K562 (cell line): ENCODE measurements around the gene EPC2. TPM values are rescaled to one million over a fixed set of nuclear protein-coding genes. Genes with fewer than 3 reads are reported as not detected.

ENCODE experiments used
- ARNT ChIP-seq, 2 experiments: fragments of 450-650 bp; IDR thresholded peaks; 2 replicates each; pipeline ENCODE4 v1.6.1; 2016; ENCODE audit warnings: mild to moderate bottlenecking in 1 of 2
- ATF3 ChIP-seq, 2 experiments: fragments of 450-650 bp in 1 of 2; sonication (generic) in 1 of 2; formaldehyde crosslinking in 1 of 2; IDR thresholded peaks in 1 of 2; conservative IDR thresholded peaks in 1 of 2; 2 replicates each; pipeline versions ENCODE4 v1.6.1 to v1.8.1; 2016 to 2023; ENCODE audit warnings: mild to moderate bottlenecking in 2 of 2, moderate library complexity in 2 of 2, inconsistent platforms in 1 of 2, missing genetic modification reagents in 1 of 2
- CBFB ChIP-seq: sonication (generic); formaldehyde crosslinking; IDR thresholded peaks from 2 replicates; pipeline ENCODE4 v1.4.0; 2020; ENCODE audit warnings: mild to moderate bottlenecking, missing genetic modification reagents
- EHMT2 ChIP-seq: fragments of 450-650 bp; IDR thresholded peaks from 2 replicates; pipeline ENCODE4 v1.6.1; 2018; ENCODE audit warnings: antibody characterized with exemption
- EP300 ChIP-seq: IDR thresholded peaks from 2 replicates; pipeline ENCODE4 v1.6.1; 2012; ENCODE audit warnings: low read length, improper control_type of control experiment
- KHSRP ChIP-seq: fragments of 450-650 bp; IDR thresholded peaks from 2 replicates; pipeline ENCODE4 v1.6.1; 2017
- MCM2 ChIP-seq: fragments of 450-650 bp; IDR thresholded peaks from 2 replicates; pipeline ENCODE4 v1.6.1; 2017; ENCODE audit warnings: low read depth, mild to moderate bottlenecking
- MLLT1 ChIP-seq, 2 experiments: fragments of 450-650 bp; IDR thresholded peaks; 2 replicates each; pipeline ENCODE4 v1.6.1; 2016
- MTA2 ChIP-seq: fragments of 450-650 bp; IDR thresholded peaks from 2 replicates; pipeline ENCODE4 v1.6.1; 2016; ENCODE audit warnings: low read depth
- NFIC ChIP-seq: fragments of 450-650 bp; IDR thresholded peaks from 2 replicates; pipeline ENCODE4 v1.6.1; 2017; ENCODE audit warnings: mild to moderate bottlenecking, inconsistent platforms
- POLR2B ChIP-seq: fragments of 450-650 bp; IDR thresholded peaks from 2 replicates; pipeline ENCODE4 v1.6.1; 2018; ENCODE audit warnings: low read depth; ENCODE audit not compliant: partially characterized antibody
- RBBP5 ChIP-seq: fragments of 200-600 bp; sonication (generic); IDR thresholded peaks from 2 replicates; pipeline ENCODE4 v1.6.1; 2012; ENCODE audit warnings: borderline replicate concordance, mild to moderate bottlenecking, low read length, control low read depth, inconsistent platforms; ENCODE audit not compliant: insufficient read depth, poor library complexity, severe bottlenecking
- XRCC3 ChIP-seq: fragments of 450-650 bp; IDR thresholded peaks from 2 replicates; pipeline ENCODE4 v1.6.1; 2017; ENCODE audit warnings: mild to moderate bottlenecking, moderate library complexity
- ZNF133 ChIP-seq: fragments of 250-450 bp; sonication (Bioruptor Pico); IDR thresholded peaks from 2 replicates; pipeline ENCODE4 v1.4.0; 2020; ENCODE audit warnings: mild to moderate bottlenecking
- ZNF444 ChIP-seq: fragments of 250-450 bp; sonication (Bioruptor Pico); IDR thresholded peaks from 2 replicates; pipeline ENCODE4 v1.4.0; 2020; ENCODE audit warnings: mild to moderate bottlenecking, moderate library complexity
- polyA plus RNA-seq, 8 experiments: library from polyadenylated mRNA; depleted of rRNA in 4 of 8; stranded (reverse) in 5 of 8; unstranded in 3 of 8; fragments of >200 nt; fragmentation: Nextera tagmentation in 2 of 8; fragmentation: Illumina TruSeq in 1 of 8; extraction: Ambion mirVana in 2 of 8; extraction: Trizol in 1 of 8; gene quantifications; 2 replicates each; pipeline versions ENCODE4 v1.2.1 to v1.2.3, GENCODE V29; 2011 to 2014; ENCODE audit warnings: inconsistent platforms in 1 of 8, missing spikeins in 1 of 8
- total RNA-seq, 7 experiments: library from RNA; depleted of rRNA in 6 of 7; stranded (reverse); fragments of >200 nt in 6 of 7; fragmentation: Illumina TruSeq in 2 of 7; extraction: Trizol in 2 of 7; gene quantifications; 2 replicates each; pipeline versions ENCODE4 v1.2.1 to v1.2.3, GENCODE V29; 2011 to 2021; ENCODE audit warnings: low replicate concordance in 1 of 7
- TF ChIP-seq, protein P1 (sequence below): fragments of 450-650 bp; IDR thresholded peaks from 2 replicates; pipeline ENCODE4 v1.6.1; 2018; ENCODE audit not compliant: partially characterized antibody
- TF ChIP-seq, protein P2 (sequence below), 2 experiments: fragments of 450-650 bp in 1 of 2; IDR thresholded peaks; 2 replicates each; pipeline ENCODE4 v1.6.1; 2011 to 2017; ENCODE audit warnings: low read depth in 2 of 2, antibody characterized with exemption in 1 of 2, borderline replicate concordance in 1 of 2, low read length in 1 of 2, mild to moderate bottlenecking in 1 of 2, mixed read lengths in 1 of 2; ENCODE audit not compliant: control insufficient read depth in 1 of 2
- TF ChIP-seq, protein P3 (sequence below): fragments of 450-650 bp; formaldehyde crosslinking; IDR thresholded peaks from 2 replicates; pipeline ENCODE4 v1.4.0; 2022; ENCODE audit warnings: mild to moderate bottlenecking, moderate library complexity

Gene EPC2
- total and polyA plus RNA-seq, 9 of the 15 experiments (the other 6 are each of a cell fraction or from before 2014, with no cell fraction given): 7.0 to 35.8 (median 29.1) TPM

DNA sequence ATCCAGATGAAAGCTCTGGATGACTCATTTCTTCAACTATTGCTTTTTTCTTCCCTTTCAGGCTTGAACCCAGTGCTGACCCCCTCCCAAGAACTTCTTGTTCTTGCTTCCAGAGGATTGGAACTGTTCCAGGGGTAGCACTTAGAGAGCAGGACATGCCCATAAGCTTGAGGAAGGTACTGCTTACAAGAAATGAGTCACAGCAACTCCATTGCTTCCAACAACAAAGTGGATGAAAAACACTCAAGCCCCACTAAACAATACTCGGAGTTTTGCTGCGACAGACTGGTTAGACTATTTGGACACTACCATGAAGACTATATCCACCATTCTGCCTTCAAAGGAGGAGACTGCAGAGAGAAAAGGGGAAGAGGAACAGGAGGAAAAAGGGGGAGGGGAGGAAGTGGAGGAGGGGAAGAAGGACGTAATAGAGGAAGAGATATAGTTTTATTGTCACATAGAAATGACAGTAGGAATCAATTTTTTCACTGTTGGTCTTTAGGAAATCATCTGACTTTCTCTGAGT is 1.6 kb upstream of the EPC2 start (continued):
- TF ChIP-seq ATF3 (IDR thresholded peaks at IDR 0.05) (peak; percentile 77), ATF3 (CRISPR knock-in tag; conservative IDR thresholded peaks at IDR 0.05) (peak; percentile 56; the same call in 1 of the 2 replicates), MCM2 (no peak), ZNF444 (CRISPR knock-in tag) (peak; percentile 65; the same call in 1 of the 2 replicates), CBFB (CRISPR knock-in tag) (no peak), NFIC (peak; percentile 83), ZNF133 (CRISPR knock-in tag) (no peak), EHMT2 (peak; percentile 84), EP300 (0 out of 2 replicates have a peak, but pooled peaks have one; percentile 11), XRCC3 (no peak), POLR2B (no peak), KHSRP (no peak), RBBP5 (peak; percentile 41), MLLT1 (IDR thresholded peaks at IDR 0.05) (peak; percentile 24 to 57; a peak in 2 of 4 replicates), ARNT (IDR thresholded peaks at IDR 0.05) (peak in 1 of 2 experiments; percentile 29; a peak in 2 of 4 replicates), MTA2 (0 out of 2 replicates have a peak, but pooled peaks have one; percentile 43)
- TF ChIP-seq, protein P1, sequence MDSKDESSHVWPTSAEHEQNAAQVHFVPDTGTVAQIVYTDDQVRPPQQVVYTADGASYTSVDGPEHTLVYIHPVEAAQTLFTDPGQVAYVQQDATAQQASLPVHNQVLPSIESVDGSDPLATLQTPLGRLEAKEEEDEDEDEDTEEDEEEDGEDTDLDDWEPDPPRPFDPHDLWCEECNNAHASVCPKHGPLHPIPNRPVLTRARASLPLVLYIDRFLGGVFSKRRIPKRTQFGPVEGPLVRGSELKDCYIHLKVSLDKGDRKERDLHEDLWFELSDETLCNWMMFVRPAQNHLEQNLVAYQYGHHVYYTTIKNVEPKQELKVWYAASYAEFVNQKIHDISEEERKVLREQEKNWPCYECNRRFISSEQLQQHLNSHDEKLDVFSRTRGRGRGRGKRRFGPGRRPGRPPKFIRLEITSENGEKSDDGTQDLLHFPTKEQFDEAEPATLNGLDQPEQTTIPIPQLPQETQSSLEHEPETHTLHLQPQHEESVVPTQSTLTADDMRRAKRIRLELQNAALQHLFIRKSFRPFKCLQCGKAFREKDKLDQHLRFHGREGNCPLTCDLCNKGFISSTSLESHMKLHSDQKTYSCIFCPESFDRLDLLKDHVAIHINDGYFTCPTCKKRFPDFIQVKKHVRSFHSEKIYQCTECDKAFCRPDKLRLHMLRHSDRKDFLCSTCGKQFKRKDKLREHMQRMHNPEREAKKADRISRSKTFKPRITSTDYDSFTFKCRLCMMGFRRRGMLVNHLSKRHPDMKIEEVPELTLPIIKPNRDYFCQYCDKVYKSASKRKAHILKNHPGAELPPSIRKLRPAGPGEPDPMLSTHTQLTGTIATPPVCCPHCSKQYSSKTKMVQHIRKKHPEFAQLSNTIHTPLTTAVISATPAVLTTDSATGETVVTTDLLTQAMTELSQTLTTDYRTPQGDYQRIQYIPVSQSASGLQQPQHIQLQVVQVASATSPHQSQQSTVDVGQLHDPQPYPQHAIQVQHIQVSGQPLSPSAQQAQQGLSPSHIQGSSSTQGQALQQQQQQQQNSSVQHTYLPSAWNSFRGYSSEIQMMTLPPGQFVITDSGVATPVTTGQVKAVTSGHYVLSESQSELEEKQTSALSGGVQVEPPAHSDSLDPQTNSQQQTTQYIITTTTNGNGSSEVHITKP: peak; percentile 20
- TF ChIP-seq, protein P2, sequence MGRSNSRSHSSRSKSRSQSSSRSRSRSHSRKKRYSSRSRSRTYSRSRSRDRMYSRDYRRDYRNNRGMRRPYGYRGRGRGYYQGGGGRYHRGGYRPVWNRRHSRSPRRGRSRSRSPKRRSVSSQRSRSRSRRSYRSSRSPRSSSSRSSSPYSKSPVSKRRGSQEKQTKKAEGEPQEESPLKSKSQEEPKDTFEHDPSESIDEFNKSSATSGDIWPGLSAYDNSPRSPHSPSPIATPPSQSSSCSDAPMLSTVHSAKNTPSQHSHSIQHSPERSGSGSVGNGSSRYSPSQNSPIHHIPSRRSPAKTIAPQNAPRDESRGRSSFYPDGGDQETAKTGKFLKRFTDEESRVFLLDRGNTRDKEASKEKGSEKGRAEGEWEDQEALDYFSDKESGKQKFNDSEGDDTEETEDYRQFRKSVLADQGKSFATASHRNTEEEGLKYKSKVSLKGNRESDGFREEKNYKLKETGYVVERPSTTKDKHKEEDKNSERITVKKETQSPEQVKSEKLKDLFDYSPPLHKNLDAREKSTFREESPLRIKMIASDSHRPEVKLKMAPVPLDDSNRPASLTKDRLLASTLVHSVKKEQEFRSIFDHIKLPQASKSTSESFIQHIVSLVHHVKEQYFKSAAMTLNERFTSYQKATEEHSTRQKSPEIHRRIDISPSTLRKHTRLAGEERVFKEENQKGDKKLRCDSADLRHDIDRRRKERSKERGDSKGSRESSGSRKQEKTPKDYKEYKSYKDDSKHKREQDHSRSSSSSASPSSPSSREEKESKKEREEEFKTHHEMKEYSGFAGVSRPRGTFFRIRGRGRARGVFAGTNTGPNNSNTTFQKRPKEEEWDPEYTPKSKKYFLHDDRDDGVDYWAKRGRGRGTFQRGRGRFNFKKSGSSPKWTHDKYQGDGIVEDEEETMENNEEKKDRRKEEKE (IDR thresholded peaks at IDR 0.05; ENCODE audit: borderline replicate concordance in 1 of 2, control insufficient read depth in 1 of 2, low read depth in 2 of 2, low read length in 1 of 2): no peak
- TF ChIP-seq, protein P3, sequence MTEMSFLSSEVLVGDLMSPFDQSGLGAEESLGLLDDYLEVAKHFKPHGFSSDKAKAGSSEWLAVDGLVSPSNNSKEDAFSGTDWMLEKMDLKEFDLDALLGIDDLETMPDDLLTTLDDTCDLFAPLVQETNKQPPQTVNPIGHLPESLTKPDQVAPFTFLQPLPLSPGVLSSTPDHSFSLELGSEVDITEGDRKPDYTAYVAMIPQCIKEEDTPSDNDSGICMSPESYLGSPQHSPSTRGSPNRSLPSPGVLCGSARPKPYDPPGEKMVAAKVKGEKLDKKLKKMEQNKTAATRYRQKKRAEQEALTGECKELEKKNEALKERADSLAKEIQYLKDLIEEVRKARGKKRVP: 0 out of 2 replicates have a peak, but pooled peaks have one; percentile 23
